ENCODE measurements around the gene CD160.
"Not testable (repeated sequence)": the region's sequence is repeated elsewhere in the genome, so short reads cannot be mapped to it uniquely, and the experiment has no call there.

CD160 gene

DNA sequence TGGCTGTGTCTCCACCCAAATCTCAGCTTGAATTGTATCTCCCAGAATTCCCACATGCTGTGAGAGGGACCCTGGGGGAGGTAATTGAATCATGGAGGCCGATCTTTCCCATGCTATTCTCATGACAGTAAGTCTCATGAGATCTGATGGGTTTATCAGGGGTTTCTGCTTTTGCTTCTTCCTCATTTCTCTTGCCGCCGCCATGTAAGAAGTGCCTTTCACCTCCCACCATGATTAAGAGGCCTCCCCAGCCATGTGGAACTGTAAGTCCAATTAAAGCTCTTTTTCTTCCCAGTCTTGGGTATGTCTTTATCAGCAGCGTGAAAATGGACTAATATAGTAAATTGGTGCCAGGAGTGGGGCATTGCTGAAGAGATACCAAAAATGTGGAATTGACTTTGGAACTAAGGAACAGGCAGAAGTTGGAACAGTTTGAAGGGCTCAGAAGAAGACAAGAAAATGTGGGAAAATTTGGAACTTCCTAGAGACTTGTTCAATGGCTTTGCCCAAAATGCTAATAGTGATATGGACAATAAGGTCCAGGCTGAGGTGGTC, 41.2 kb downstream of the CD160 start:
- not testable (repeated sequence) for DNase-seq

DNA sequence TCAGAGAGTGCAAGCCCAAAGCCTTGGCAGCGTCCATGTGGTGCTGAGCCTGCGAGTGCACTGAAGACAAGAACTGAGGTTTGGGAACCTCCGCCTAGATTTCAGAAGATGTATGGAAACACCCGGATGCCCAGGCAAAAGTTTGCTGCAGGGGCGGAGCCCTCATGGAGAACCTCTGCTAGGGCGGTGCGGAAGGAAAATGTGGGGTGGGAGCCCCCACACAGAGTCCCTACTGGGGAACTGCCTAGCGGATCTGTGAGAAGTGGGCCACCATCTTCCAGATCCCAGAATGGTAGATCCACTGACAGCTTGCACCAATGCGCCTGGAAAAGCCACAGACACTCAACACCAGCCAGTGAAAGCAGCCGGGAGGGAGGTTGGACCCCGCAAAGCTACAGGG, 42.2 kb downstream of the CD160 start:
- not testable (repeated sequence) for DNase-seq

DNA sequence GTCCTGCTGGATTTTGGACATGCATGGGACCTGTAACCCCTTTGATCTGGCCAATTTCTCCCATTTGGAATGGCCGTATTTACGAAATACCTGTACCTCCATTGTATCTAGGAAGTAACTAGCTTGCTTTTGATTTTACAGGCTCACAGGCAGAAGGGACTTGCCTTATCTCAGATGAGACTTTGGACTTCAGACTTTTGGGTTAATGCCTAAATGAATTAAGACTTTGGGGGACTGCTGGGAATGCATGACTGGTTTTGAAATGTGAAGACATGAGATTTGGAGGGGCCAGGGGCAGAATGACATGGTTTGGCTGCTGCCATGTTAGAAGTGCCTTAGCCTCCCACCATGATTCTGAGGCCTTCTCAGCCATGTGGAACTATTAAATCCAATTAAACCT, 42.7 kb downstream of the CD160 start:
- DNase-seq: not testable (repeated sequence)

GRCh38 chr1:145764231-145764940, 45.1 kb downstream of the CD160 start:
- not testable (repeated sequence) for DNase-seq

- not testable (repeated sequence) for DNase-seq
Observed at GRCh38 chr1:145765127-145765526, 45.8 kb downstream of the CD160 start.

GRCh38 chr1:145765585-145766360, 46.5 kb downstream of the CD160 start:
- DNase-seq: not testable (repeated sequence)

DNA sequence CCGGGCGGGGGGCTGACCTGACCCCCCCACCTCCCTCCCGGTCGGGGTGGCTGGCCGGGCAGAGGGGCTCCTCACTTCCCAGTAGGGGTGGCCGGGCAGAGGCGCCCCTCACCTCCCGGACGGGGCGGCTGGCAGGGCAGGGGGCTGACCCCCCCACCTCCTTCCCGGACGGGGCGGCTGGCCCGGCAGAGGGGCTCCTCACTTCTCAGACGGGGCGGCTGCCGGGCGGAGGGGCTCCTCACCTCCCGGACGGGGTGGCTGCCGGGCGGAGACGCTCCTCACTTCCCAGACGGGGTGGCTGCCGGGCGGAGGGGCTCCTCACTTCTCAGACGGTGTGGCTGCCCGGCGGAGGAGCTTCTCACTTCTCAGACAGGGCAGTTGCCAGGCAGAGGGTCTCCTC, 47.6 kb downstream of the CD160 start:
- DNase-seq: not testable (repeated sequence)

DNA sequence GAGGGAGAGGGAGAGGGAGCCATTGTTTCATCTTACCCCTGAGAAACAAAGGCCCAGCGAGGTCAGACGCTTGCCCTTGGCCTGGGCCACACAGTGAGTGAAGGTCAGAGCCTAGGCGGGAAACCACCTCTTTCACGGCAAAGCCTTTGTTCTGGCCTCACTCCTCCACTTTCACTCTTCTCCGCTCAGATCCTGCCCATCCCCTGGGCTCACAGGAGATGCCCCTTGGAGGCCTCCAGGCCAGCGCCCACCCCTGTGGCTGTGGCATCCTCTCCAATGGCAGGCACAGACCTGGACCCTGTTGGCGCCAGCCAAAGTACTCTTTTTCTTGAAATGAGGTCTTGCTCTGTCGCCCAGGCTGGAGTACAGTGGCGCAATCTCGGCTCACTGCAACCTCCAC, 48.7 kb downstream of the CD160 start:
- DNase-seq: not testable (repeated sequence)

GRCh38 chr1:145771056-145771455, 51.8 kb downstream of the CD160 start:
- DNase-seq: no peak

DNA sequence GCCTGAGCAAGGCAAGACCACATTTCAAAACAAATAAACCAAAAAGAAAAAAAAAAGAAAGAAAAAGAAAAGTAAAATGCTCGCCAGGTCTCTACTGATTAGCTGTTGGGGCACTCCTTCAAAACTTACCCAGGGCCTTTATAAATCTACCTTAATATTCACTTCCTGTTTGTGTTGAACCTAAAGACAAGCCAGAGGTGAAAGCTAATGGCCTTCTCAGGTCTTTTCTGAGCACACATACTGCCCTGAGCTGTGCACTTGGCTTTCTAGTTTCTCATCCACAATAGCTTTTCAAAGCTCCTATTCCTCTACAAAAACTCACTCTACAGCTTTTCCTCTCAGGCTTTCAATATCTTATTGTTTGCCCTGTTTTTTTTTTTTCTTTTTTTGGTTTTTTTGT, 54.1 kb downstream of the CD160 start:
- DNase-seq: no peak

GRCh38 chr1:145777357-145778145, 58.3 kb downstream of the CD160 start:
- no peak for DNase-seq

DNA sequence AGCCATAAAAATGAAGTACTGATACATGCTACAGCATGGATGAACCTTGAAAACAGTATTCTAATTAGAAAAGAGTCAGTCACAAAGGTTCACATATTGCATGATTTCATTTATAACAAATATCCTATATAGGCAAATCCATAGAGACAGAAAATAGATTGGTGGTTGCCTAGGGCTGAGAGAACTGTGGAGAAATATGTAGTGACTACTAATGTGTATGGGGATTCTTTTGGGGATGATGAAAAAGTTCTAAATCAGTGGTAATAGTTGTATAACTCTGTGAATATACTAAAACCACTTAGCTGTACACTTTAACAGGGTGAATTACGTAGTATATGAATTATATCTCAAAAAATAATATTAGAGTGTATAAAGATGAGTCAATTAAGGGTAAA, 58.8 kb downstream of the CD160 start:
- no peak for DNase-seq

GRCh38 chr1:145782272-145783099, 63.2 kb downstream of the CD160 start:
- DNase-seq: no peak

DNA sequence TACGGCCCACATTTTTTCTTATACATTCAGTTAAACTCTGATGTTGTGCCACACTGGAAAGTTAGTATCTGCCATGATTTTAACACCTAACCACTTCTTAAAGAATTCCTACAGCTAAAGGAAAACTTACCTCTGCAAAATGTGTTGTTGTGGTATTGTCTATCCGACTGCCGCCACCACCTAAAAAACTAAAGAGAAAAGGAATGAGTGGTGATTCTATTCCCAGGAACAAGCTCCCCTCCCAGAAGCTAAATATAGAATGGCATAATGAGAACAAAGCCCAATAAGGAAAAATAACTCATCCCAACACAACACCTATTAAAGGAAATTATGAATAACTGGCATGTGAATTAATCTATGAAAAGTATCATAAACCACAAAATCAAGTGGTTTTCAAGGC, 65.1 kb downstream of the CD160 start:
- no peak for DNase-seq

- DNase-seq: no peak
Observed at GRCh38 chr1:145785547-145785946, 66.2 kb downstream of the CD160 start.

GRCh38 chr1:145786271-145786670, 67.0 kb downstream of the CD160 start:
- no peak for DNase-seq

- DNase-seq: no peak
Observed at GRCh38 chr1:145788580-145788979, 69.3 kb downstream of the CD160 start.
